Measurements from ENCODE around the gene GABPB2.

GRCh38 chr1:151047925-151048644 lies 22.5 kb upstream of the GABPB2 start:
- TF ChIP-seq CEBPZ (IDR thresholded peaks at IDR 0.05; ENCODE audit: low read length) (no peak), NFE2 (CRISPR knock-in tag; IDR thresholded peaks at IDR 0.05) (no peak), REST (IDR thresholded peaks at IDR 0.05; ENCODE audit: borderline replicate concordance in 1 of 2, low read depth in 1 of 2, low read length in 2 of 2) (no peak), ZHX1 (CRISPR knock-in tag; IDR thresholded peaks at IDR 0.05; ENCODE audit: low read depth) (no peak; the same call in 1 of the 2 replicates)
